HG03095 (cell line): ENCODE measurements around the gene APOBR.
"Not testable (repeated sequence)": the region's sequence is repeated elsewhere in the genome, so short reads cannot be mapped to it uniquely, and the experiment has no call there.

ENCODE experiments used
- ATAC-seq: cut with Tn5 transposase; IDR thresholded peaks from one replicate; pipeline ENCODE4 v1.9.1; 2021; ENCODE audit warnings: moderate library complexity; ENCODE audit not compliant: unreplicated experiment

APOBR gene

DNA sequence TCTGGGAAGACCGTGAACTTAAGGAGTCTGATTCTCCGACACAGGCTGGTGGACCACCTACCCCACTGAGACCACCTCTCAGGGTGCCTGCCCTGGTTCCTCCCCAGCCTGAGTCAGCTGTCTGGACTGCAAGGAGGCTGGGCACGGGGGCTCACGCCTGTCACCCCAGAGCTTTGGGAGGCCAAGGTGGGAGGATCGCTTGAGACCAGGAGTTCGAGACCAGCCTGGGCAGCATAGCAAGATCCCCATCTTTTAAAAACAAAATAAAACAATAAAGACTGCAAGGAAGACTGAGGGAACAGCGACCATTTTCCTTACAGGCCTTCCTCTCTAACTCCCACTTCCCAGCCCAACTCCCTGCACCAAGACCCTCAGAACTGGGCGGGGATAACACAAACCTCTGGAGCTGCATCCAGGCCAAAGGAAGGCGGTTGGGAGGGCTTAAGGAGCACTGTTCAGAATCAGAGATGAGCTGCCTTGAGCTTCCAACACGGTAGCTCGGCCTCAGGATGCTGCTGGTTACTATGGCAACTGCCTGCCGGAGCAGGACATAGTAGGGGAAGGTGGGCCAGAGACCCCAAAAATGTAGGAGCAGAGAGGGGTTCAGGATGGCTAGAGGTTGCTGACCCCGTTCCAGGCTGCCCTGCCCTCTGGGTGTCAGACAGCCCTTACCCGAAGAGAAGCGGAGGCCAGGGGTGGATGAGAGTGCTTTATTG, 4.4 kb downstream of the APOBR start:
- ATAC-seq, result no peak

DNA sequence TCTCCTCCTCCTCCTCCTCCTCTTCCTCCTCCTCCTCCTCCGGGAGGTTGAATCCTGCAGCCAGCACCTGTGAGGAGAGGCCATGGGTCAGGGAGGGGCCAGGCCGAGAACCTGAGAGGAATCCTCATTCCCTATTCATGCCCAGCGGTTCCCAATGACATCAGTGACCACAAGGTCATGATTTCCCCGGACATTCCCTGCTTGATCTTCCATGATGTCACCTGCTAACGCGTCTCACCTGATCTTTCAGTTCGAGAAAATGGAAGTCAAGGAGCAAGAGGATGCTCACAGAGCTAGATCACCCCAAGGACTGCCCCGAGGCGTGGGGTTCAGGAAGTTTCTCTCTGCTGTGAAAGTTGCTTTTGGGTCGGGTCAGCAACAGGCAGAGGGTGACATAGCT, 5.4 kb downstream of the APOBR start:
- no peak for ATAC-seq

DNA sequence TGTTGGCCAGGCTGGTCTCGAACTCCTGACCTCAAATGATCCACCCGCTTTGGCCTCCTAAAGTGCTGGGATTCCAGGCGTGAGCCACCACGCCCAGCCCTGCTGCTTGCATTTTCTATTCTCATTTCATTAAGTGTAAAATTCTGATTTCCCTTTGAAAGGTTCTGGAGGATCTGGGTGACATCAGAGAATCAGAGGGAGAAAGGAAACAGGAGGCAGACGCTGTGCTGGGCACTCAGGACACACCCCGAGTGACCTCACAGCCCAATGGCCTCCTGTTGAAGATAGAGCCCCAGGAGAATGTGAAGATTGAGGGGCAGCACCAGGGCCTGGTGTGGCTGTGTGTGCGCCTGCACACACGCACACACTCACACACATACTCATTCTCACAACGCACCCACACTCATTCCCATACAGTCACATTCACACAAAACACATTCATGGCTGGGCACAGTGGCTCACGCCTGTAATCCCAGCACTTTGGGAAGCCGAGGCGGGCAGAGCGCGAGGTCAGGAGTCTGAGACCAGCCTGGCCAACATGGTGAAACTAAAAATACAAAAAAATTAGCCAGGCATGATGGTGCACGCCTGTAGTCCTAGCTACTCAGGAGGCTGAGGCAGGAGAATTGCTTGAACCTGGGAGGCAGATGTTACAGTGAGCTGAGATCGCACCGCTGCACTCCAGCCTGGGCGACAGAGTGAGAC, 6.2 kb downstream of the APOBR start:
- ATAC-seq, result not testable (repeated sequence)

- ATAC-seq, result no peak
Measured at GRCh38 chr16:28501258-28502232, 7.1 kb downstream of the APOBR start.

DNA sequence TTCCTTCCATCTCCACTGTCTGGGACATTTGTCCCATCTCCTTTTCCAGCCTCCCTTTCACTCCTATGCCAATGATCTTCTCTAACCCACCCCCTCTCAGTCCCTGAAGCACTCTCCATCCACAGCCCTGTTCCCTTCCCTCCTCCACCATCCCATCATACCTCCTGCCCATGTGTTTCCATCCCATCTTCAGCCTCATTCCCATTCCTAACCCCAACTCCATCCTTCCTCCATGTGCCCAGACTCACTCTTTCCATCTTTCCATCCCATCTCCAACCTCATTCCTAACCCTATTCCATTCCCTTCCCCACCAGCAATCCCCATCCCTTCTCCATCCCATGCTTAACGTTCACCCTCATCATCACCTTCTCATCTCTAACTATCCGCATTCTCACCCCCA, 7.8 kb downstream of the APOBR start:
- ATAC-seq, result no peak

GRCh38 chr16:28503470-28504259, 9.2 kb downstream of the APOBR start:
- ATAC-seq, result no peak

DNA sequence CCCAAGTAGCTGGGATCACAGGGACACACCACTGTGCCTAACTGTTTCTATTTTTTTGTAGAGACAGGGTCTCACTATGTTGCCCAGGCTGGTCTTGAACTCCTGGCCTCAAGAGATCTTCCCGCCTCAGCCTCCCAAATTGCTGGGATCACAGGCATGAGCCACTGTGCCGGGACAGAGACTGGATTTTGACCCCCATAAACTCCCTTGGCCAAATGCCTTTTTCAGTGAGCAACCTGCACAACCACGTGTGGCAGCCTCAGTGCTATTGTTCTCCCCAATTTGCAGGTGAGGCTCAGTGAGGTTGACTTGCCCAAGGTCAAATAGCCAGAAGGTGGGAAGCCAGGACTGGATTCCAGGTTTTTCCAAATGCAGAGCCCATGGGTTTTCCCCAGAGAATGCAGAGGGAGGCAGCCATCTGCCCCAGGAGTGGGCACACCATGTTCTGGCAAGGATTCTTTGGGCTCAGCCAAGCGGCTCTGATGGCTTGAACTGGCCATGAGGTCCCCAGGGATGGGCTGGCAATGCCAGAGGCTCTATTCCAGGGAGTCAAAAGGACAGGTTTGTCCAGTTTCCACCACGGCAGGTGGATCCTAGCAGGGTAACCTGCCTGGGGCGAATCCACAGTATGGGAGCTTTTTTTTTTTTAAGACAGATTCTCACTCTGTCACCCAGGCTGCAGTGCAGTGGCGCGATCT, 10.4 kb downstream of the APOBR start:
- no peak for ATAC-seq

GRCh38 chr16:28505489-28506137, 11.2 kb downstream of the APOBR start:
- no peak for ATAC-seq

- ATAC-seq, result no peak
Measured at GRCh38 chr16:28511031-28511430, 16.6 kb downstream of the APOBR start.

DNA sequence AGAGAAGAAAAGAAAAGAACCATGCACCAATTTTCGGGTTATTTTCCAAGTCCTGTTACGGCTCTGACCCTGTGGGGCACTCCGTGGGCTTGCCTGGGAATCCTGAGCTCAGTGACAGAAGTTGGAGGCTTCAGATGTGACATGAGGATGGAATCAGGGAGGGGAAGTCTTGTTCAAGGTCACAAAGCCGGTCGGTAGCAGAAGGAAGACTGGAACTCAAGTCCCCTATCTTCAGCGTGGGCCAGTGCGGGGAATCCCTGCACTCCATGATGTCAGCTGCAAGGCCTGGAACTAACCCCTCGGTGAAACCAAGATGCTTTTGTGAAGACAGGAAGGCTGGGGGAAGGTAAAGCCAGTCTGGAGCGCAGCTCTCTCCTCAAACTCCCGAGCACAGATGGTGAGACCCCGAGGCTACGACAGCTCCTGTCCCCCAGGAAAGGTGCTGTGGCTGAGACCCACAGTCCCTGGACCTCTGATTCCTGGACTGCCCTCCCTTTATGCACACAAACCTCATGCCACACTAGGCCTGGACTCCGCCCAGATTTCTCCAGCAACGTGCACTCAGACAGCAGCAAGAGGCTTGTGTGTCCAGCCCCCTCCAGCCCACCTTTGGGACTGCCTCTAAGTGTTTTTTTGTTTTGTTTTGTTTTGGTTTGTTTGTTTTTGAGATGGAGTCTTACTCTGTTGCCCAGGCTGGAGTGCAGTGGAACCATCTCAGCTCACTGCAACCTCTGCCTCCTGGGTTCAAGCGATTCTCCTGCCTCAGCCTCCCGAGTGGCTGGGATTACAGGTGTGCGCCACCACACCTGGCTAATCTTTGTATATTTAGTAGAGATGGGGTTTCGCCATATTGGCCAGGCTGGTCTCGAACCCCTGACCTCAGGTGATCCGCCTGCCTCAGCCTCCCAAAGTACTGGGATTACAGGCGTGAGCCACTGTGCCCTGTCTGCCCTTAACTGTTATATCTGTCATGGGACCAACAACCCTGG, 17.7 kb downstream of the APOBR start:
- no peak for ATAC-seq

- no peak for ATAC-seq
Measured at GRCh38 chr16:28513484-28514181, 19.2 kb downstream of the APOBR start.

DNA sequence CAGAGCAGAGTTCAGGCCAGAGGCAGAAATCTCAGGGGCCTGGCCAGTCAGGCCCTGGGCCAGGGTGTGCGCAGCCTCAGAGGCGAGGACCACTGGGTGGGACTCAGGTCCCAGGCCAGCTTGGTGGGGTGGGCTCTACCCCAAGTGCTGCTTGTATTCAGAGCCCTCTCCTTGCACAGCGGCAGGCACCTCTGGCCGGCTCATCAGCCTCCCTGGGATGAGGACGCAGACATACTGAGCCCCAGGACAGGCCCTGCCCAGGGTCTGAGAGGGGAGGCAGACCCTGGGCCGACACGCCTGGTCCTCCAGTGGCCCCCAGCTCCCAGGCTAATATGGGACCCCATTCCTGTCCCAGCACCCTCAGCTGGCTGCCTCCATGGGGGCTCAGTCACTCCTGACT, 19.8 kb downstream of the APOBR start:
- ATAC-seq, result no peak

DNA sequence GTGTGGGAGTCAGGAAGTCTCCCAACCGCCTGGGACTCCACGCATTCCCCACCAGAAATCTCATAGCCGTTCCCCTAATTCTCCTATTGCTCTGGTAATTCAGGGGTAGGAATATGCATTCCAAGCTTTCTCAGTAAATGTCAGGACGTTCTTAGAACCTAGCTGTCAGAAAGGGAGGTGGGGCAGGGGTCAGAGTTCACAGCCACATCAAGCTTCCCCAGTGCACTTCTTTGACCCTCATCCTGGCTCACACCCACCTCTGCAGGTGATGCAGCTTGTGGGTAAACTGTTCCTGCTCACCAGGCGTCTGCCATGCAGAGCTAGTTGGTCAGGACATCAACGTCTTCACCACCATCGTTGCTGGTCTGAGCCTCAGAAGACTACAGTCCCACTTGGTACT, 26.2 kb downstream of the APOBR start:
- ATAC-seq, result no peak

- ATAC-seq, result no peak
Measured at GRCh38 chr16:28521436-28521835, 27.0 kb downstream of the APOBR start.

DNA sequence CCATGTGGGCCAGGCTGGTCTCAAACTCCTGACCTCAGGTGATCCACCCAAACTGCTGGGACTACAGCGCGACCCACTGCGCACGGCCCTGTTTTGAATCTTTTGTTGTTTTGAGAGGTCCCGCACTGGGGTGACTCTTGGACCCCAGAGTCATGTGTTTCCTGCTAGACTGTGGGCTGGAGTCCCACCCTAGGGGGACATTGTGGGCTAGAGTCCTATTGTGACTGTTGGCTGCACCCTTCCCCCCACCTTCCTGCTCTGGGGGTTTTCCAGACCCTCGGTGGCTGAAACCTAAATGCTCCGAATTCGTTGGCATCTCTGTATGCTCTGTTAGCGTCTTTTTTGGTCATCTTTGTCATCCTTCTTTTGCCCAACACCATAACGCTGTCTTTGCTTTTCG, 28.3 kb downstream of the APOBR start:
- ATAC-seq, result no peak

GRCh38 chr16:28524681-28525171, 30.3 kb downstream of the APOBR start:
- no peak for ATAC-seq

- no peak for ATAC-seq
Measured at GRCh38 chr16:28526201-28527099, 32.0 kb downstream of the APOBR start.
